HepG2 (cell line): ENCODE results near the gene CDC34. TPM values are rescaled to one million over a fixed set of nuclear protein-coding genes. Genes with fewer than 3 reads are reported as not detected.

ENCODE experiments used
- CENPX ChIP-seq: sonication (generic); formaldehyde crosslinking; IDR thresholded peaks from 2 replicates; pipeline ENCODE4 v1.9.0; 2021; ENCODE audit warnings: mild to moderate bottlenecking, missing genetic modification reagents, moderate library complexity
- DR1 ChIP-seq: sonication (generic); formaldehyde crosslinking; IDR thresholded peaks from 2 replicates; pipeline ENCODE4 v1.8.0; 2021; ENCODE audit warnings: mild to moderate bottlenecking, missing genetic modification reagents, inconsistent platforms
- ETV5 ChIP-seq: IDR thresholded peaks from 2 replicates; pipeline ENCODE4 v1.6.1; 2018; ENCODE audit warnings: missing biosample characterization, missing genetic modification reagents, inconsistent platforms, borderline replicate concordance
- HDAC2 ChIP-seq: sonication (generic); formaldehyde crosslinking; IDR thresholded peaks from 2 replicates; pipeline ENCODE4 v1.4.0; 2020; ENCODE audit warnings: missing genetic modification reagents
- MTA1 ChIP-seq: sonication (generic); formaldehyde crosslinking; IDR thresholded peaks from 2 replicates; pipeline ENCODE4 v1.4.0; 2020; ENCODE audit warnings: missing genetic modification reagents, mild to moderate bottlenecking, borderline replicate concordance
- MYC ChIP-seq: sonication (generic); formaldehyde crosslinking; IDR thresholded peaks from 2 replicates; pipeline ENCODE4 v1.9.0; 2021; ENCODE audit warnings: missing genetic modification reagents, borderline replicate concordance
- POLR2A ChIP-seq, 2 experiments: IDR thresholded peaks; 2 replicates each; pipeline ENCODE4 v1.6.1; 2011; ENCODE audit warnings: low read depth in 2 of 2, low read length in 2 of 2, mild to moderate bottlenecking in 1 of 2, moderate library complexity in 1 of 2; ENCODE audit not compliant: insufficient read depth in 1 of 2
- RAD51 ChIP-seq: fragments of 450-650 bp; IDR thresholded peaks from 2 replicates; pipeline ENCODE4 v1.6.1; 2016; ENCODE audit warnings: borderline replicate concordance
- REXO4 ChIP-seq: sonication (generic); formaldehyde crosslinking; IDR thresholded peaks from 2 replicates; pipeline ENCODE4 v1.8.0; 2022; ENCODE audit warnings: missing genetic modification reagents, mild to moderate bottlenecking, borderline replicate concordance
- SNRNP70 ChIP-seq: fragments of 200-400 bp; formaldehyde crosslinking; IDR thresholded peaks from 2 replicates; pipeline ENCODE4 v1.6.1; 2017; ENCODE audit warnings: mild to moderate bottlenecking, low read depth, low read length, moderate library complexity
- TEAD2 ChIP-seq: sonication (generic); formaldehyde crosslinking; IDR thresholded peaks from 2 replicates; pipeline ENCODE4 v1.9.0; 2021; ENCODE audit warnings: missing genetic modification reagents
- ZBTB7B ChIP-seq: sonication (generic); formaldehyde crosslinking; IDR thresholded peaks from 2 replicates; pipeline ENCODE4 v1.4.0; 2020; ENCODE audit warnings: missing genetic modification reagents
- ZFX ChIP-seq: sonication (generic); formaldehyde crosslinking; IDR thresholded peaks from 2 replicates; pipeline ENCODE4 v1.4.0; 2020; ENCODE audit warnings: mild to moderate bottlenecking, low read depth, missing genetic modification reagents, moderate library complexity
- ZNF607 ChIP-seq: sonication (generic); formaldehyde crosslinking; IDR thresholded peaks from 2 replicates; pipeline ENCODE4 v1.5.1; 2020; ENCODE audit warnings: missing genetic modification reagents, mild to moderate bottlenecking, borderline replicate concordance
- ZSCAN12 ChIP-seq: sonication (generic); formaldehyde crosslinking; IDR thresholded peaks from 2 replicates; pipeline ENCODE4 v1.9.0; 2021; ENCODE audit warnings: mild to moderate bottlenecking, missing genetic modification reagents
- ZSCAN22 ChIP-seq: sonication (generic); formaldehyde crosslinking; IDR thresholded peaks from 2 replicates; pipeline ENCODE4 v1.4.0; 2020; ENCODE audit warnings: mild to moderate bottlenecking, missing genetic modification reagents
- polyA plus RNA-seq, 8 experiments: library from polyadenylated mRNA; depleted of rRNA in 3 of 8; stranded (reverse) in 7 of 8; unstranded in 1 of 8; fragments of >200 nt; fragmentation: Illumina TruSeq in 4 of 8; extraction: Trizol in 4 of 8; gene quantifications; 2 replicates each; pipeline versions ENCODE4 v1.2.1 to v1.2.3, GENCODE V29; 2011 to 2016; ENCODE audit warnings: low read depth in 4 of 8, missing spikeins in 1 of 8, mixed read lengths in 1 of 8; ENCODE audit not compliant: insufficient read depth in 1 of 8
- total RNA-seq, 5 experiments: library from RNA; depleted of rRNA; stranded (reverse); fragments of >200 nt; fragmentation: Illumina TruSeq; extraction: Trizol; gene quantifications; 2 replicates each; pipeline ENCODE4 v1.2.3, GENCODE V29; 2016; ENCODE audit warnings: low read depth in 1 of 5
- TF ChIP-seq, protein P1 (sequence below): sonication (generic); formaldehyde crosslinking; IDR thresholded peaks from 2 replicates; pipeline ENCODE4 v1.8.1; 2022; ENCODE audit warnings: low read depth, mild to moderate bottlenecking, missing genetic modification reagents
- TF ChIP-seq, protein P2 (sequence below): sonication (generic); formaldehyde crosslinking; IDR thresholded peaks from 2 replicates; pipeline ENCODE4 v1.4.0; 2020; ENCODE audit warnings: mild to moderate bottlenecking, missing genetic modification reagents, borderline replicate concordance
- TF ChIP-seq, protein P3 (sequence below): sonication (generic); formaldehyde crosslinking; IDR thresholded peaks from 2 replicates; pipeline ENCODE4 v1.5.0; 2020; ENCODE audit warnings: missing genetic modification reagents

The CDC34 gene
- total and polyA plus RNA-seq, 2 of the 13 experiments (the other 11 are each of a cell fraction or from before 2014, with no cell fraction given), result 138 to 150 TPM

DNA sequence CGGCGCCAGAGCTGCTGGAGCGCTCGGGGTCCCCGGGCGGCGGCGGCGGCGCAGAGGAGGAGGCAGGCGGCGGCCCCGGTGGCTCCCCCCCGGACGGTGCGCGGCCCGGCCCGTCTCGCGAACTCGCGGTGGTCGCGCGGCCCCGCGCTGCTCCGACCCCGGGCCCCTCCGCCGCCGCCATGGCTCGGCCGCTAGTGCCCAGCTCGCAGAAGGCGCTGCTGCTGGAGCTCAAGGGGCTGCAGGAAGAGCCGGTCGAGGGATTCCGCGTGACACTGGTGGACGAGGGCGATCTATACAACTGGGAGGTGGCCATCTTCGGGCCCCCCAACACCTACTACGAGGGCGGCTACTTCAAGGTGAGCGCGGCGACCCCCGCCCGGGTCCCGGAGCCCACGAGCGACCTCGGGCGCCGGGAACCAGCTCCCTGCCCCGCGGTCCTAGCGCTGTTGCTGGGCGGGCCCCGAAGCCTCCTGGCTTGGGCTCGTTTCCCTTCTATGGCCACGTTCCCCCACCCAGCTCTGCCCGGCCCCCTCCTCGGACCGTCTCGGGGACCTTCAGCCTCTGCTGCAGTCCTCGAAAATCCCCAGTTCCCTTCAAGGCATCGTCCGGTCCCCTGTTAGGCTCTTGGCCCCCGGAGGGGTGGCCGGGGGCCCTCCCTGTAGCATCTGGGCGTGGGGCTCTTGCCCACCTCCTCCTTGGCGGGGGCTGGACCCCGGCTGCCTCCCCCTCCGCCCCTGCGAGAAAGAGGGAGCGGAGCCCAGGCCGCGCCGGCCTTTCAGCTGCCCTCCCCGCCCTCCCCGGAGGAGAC lies at the start of gene CDC34 (continued):
- TF ChIP-seq, protein P1, sequence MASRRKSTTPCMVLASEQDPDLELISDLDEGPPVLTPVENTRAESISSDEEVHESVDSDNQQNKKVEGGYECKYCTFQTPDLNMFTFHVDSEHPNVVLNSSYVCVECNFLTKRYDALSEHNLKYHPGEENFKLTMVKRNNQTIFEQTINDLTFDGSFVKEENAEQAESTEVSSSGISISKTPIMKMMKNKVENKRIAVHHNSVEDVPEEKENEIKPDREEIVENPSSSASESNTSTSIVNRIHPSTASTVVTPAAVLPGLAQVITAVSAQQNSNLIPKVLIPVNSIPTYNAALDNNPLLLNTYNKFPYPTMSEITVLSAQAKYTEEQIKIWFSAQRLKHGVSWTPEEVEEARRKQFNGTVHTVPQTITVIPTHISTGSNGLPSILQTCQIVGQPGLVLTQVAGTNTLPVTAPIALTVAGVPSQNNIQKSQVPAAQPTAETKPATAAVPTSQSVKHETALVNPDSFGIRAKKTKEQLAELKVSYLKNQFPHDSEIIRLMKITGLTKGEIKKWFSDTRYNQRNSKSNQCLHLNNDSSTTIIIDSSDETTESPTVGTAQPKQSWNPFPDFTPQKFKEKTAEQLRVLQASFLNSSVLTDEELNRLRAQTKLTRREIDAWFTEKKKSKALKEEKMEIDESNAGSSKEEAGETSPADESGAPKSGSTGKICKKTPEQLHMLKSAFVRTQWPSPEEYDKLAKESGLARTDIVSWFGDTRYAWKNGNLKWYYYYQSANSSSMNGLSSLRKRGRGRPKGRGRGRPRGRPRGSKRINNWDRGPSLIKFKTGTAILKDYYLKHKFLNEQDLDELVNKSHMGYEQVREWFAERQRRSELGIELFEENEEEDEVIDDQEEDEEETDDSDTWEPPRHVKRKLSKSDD (CRISPR knock-in tag), result no peak
- TF ChIP-seq CENPX (CRISPR knock-in tag) (no peak), ZSCAN12 (no peak), REXO4 (CRISPR knock-in tag) (no peak), HDAC2 (no peak), DR1 (peak; percentile 8; the same call in 1 of the 2 replicates), ZSCAN22 (no peak), ZBTB7B (CRISPR knock-in tag) (0 out of 2 replicates have a peak, but pooled peaks have one; percentile 35), ZNF607 (CRISPR knock-in tag) (peak; percentile 55; the same call in 1 of the 2 replicates), MTA1 (no peak), SNRNP70 (no peak), ZFX (no peak), RAD51 (no peak), TEAD2 (CRISPR knock-in tag) (no peak), MYC (CRISPR knock-in tag) (peak; percentile 29; the same call in 1 of the 2 replicates), ETV5 (CRISPR knock-in tag) (0 out of 2 replicates have a peak, but pooled peaks have one; percentile 4), POLR2A (IDR thresholded peaks at IDR 0.05; ENCODE audit: insufficient read depth in 1 of 2, low read depth in 2 of 2, low read length in 2 of 2) (peak in 1 of 2 experiments; percentile 70; a peak in 3 of 4 replicates)
- TF ChIP-seq, protein P2, sequence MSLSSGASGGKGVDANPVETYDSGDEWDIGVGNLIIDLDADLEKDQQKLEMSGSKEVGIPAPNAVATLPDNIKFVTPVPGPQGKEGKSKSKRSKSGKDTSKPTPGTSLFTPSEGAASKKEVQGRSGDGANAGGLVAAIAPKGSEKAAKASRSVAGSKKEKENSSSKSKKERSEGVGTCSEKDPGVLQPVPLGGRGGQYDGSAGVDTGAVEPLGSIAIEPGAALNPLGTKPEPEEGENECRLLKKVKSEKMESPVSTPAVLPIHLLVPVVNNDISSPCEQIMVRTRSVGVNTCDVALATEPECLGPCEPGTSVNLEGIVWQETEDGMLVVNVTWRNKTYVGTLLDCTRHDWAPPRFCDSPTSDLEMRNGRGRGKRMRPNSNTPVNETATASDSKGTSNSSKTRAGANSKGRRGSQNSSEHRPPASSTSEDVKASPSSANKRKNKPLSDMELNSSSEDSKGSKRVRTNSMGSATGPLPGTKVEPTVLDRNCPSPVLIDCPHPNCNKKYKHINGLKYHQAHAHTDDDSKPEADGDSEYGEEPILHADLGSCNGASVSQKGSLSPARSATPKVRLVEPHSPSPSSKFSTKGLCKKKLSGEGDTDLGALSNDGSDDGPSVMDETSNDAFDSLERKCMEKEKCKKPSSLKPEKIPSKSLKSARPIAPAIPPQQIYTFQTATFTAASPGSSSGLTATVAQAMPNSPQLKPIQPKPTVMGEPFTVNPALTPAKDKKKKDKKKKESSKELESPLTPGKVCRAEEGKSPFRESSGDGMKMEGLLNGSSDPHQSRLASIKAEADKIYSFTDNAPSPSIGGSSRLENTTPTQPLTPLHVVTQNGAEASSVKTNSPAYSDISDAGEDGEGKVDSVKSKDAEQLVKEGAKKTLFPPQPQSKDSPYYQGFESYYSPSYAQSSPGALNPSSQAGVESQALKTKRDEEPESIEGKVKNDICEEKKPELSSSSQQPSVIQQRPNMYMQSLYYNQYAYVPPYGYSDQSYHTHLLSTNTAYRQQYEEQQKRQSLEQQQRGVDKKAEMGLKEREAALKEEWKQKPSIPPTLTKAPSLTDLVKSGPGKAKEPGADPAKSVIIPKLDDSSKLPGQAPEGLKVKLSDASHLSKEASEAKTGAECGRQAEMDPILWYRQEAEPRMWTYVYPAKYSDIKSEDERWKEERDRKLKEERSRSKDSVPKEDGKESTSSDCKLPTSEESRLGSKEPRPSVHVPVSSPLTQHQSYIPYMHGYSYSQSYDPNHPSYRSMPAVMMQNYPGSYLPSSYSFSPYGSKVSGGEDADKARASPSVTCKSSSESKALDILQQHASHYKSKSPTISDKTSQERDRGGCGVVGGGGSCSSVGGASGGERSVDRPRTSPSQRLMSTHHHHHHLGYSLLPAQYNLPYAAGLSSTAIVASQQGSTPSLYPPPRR (CRISPR knock-in tag), result 0 out of 2 replicates have a peak, but pooled peaks have one; percentile 11
- TF ChIP-seq, protein P3, sequence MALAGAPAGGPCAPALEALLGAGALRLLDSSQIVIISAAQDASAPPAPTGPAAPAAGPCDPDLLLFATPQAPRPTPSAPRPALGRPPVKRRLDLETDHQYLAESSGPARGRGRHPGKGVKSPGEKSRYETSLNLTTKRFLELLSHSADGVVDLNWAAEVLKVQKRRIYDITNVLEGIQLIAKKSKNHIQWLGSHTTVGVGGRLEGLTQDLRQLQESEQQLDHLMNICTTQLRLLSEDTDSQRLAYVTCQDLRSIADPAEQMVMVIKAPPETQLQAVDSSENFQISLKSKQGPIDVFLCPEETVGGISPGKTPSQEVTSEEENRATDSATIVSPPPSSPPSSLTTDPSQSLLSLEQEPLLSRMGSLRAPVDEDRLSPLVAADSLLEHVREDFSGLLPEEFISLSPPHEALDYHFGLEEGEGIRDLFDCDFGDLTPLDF, result no peak
